ENCODE results near the gene TMEM39B. TPM values are rescaled to one million over a fixed set of nuclear protein-coding genes. Genes with fewer than 3 reads are reported as not detected.

The TMEM39B gene
- total and polyA plus RNA-seq, 2 donors (not counting 1 experiment from before 2014, with no cell fraction given), result 7.9 to 11.1 TPM

DNA sequence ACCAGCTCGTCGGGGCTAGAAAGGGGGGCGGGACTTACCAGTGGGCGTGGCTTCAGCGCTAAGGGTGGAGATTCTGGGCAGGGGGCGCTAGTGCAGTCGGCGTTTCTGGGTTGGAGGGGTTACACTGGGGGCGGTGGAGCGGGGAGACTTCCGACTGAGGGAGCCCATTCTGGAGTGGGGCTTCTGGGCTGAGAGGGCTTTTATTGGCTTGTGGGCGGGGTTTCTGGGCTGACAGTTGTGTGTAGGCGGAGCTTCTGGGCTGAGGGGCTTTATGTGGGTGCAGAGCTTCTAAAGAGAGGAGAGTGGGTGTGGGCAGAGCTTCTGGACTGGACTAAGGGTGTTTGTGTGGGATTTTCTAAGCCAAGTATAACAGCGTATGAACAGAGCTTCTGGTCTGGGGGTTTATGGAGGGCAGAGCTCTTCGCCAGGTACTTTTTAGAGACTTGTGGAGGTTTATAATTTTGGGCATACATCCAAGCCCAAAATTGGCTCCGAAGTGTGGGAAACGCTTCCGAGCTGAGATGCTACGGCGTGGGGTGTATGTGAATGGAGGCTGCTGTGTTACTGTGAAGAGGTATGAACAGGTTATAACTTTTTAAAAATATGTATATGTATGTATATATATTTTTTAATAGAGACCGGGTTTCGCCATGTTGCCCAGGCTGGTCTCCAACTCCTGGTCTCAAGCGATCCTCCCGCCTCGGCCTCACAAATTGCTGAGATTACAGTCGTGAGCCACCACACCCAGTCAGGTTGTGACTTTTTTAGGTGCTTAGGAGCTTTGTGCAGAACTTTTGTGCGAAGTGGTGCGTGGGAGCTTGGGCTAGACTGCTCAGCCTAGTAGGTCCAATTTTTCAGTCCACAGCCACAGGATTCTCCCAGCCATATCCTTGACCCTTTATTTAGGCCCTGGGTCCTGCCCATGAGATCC, 825 bp downstream of the TMEM39B start:
- no peak for TF ChIP-seq EZH2 (IDR thresholded peaks at IDR 0.05; ENCODE audit: low read length, missing control alignments)
- TF ChIP-seq, protein P1, sequence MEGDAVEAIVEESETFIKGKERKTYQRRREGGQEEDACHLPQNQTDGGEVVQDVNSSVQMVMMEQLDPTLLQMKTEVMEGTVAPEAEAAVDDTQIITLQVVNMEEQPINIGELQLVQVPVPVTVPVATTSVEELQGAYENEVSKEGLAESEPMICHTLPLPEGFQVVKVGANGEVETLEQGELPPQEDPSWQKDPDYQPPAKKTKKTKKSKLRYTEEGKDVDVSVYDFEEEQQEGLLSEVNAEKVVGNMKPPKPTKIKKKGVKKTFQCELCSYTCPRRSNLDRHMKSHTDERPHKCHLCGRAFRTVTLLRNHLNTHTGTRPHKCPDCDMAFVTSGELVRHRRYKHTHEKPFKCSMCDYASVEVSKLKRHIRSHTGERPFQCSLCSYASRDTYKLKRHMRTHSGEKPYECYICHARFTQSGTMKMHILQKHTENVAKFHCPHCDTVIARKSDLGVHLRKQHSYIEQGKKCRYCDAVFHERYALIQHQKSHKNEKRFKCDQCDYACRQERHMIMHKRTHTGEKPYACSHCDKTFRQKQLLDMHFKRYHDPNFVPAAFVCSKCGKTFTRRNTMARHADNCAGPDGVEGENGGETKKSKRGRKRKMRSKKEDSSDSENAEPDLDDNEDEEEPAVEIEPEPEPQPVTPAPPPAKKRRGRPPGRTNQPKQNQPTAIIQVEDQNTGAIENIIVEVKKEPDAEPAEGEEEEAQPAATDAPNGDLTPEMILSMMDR (conservative IDR thresholded peaks at IDR 0.05 in 1 of 2, IDR thresholded peaks at IDR 0.05 in 1 of 2; ENCODE audit: low read depth in 1 of 2, low read length in 2 of 2), result peak in 1 of 2 donors; percentile 28
- H2AFZ ChIP-seq (ENCODE audit: low read length), result peak overlapping the region; percentile 21

DNA sequence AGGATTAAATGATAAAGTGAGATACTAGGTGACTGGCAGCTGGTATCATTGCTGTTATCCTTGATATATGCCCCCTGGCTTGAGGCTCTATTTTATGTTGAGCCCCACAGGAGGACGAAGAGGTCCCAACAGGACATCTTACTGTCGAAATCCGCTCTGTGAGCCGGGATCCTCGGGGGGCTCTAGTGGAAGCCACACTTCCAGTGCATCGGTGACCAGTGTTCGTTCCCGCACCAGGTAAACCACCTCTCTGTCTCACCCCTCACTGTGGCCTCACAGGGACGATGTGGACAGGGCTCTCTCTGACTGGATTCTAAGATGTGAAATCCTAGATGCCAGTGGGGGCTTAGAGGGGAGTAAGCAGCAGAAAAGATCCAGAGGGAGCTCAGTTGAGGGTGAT, 2.1 kb downstream of the TMEM39B start:
- no peak overlapping the region for H3K4me2 ChIP-seq (ENCODE audit: extremely low read depth, insufficient read depth, low read length)

More for the DNA sequence above, 825 bp downstream of the TMEM39B start:
- peak overlapping the region; percentile 86 for H3K9ac ChIP-seq (ENCODE audit: insufficient read depth, low read length)
- H3K4me3 ChIP-seq (replicated peaks in 1 of 4; ENCODE audit: control extremely low read depth in 1 of 4, insufficient read depth in 1 of 4, low read depth in 3 of 4, low read length in 4 of 4), result peak overlapping the region; percentile 79 to 86 (median 82)
- no peak for DNase-seq (ENCODE audit: low read depth in 2 of 2)
- peaks cover 7% of the 10 kb centered on the region for H3K4me1 ChIP-seq (ENCODE audit: control insufficient read depth, extremely low read depth, insufficient read depth, low read length)
- peaks cover 16% of the 10 kb centered on the region for H3K79me2 ChIP-seq (ENCODE audit: control insufficient read depth, insufficient read depth, low read length)
- peaks cover 16% of the 10 kb centered on the region for H3K36me3 ChIP-seq (ENCODE audit: control insufficient read depth, insufficient read depth, low read length)
- peak overlapping the region; percentile 86 for H3K27ac ChIP-seq (ENCODE audit: insufficient read depth, low read length)
- H3K27me3 ChIP-seq (ENCODE audit: control insufficient read depth, insufficient read depth, low read length), result no peaks in the 10 kb centered on the region
- H4K20me1 ChIP-seq (ENCODE audit: control insufficient read depth, extremely low read depth, insufficient read depth, low read length), result no peaks in the 10 kb centered on the region
- H3K9me3 ChIP-seq (ENCODE audit: control insufficient read depth, insufficient read depth, low read depth, low read length), result no peaks in the 10 kb centered on the region
- H3K4me2 ChIP-seq (ENCODE audit: extremely low read depth, insufficient read depth, low read length), result peak overlapping the region; percentile 87

DNA sequence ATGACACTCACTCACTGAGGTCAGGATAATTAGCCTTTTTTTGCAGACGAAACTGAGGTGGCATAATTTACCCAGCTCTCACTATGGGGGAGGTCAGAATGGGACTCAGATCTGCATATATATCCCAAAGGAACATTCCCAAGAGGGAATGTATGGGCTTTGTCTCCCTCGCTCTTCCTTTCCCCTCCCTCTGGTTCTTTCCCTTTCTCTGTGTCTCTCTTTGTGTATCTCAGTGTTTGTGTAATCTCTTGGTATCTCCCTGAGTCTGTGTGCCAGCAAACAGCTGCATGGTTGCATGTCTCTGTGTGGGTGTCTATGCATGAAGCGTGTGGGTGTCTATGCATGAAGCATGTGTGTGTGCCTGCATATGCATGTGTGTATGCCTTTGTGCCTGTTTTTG, 4.7 kb downstream of the TMEM39B start:
- Histone ChIP-seq H3K9ac (ENCODE audit: insufficient read depth, low read length) (no peak overlapping the region), H3K27me3 (ENCODE audit: control insufficient read depth, insufficient read depth, low read length) (no peaks in the 10 kb centered on the region), H3K4me2 (ENCODE audit: extremely low read depth, insufficient read depth, low read length) (no peak overlapping the region), H3K36me3 (ENCODE audit: control insufficient read depth, insufficient read depth, low read length) (peaks cover 16% of the 10 kb centered on the region), H2AFZ (ENCODE audit: low read length) (no peak overlapping the region), H3K27ac (ENCODE audit: insufficient read depth, low read length) (no peak overlapping the region), H3K79me2 (ENCODE audit: control insufficient read depth, insufficient read depth, low read length) (peaks cover 16% of the 10 kb centered on the region), H3K4me3 (replicated peaks in 1 of 4; ENCODE audit: control extremely low read depth in 1 of 4, insufficient read depth in 1 of 4, low read depth in 3 of 4, low read length in 4 of 4) (no peak overlapping the region), H4K20me1 (ENCODE audit: control insufficient read depth, extremely low read depth, insufficient read depth, low read length) (no peaks in the 10 kb centered on the region), H3K9me3 (ENCODE audit: control insufficient read depth, insufficient read depth, low read depth, low read length) (no peaks in the 10 kb centered on the region), H3K4me1 (ENCODE audit: control insufficient read depth, extremely low read depth, insufficient read depth, low read length) (peaks cover 2% of the 10 kb centered on the region)
- DNase-seq (ENCODE audit: low read depth in 2 of 2), result no peak
- TF ChIP-seq, protein P1 (conservative IDR thresholded peaks at IDR 0.05 in 1 of 2, IDR thresholded peaks at IDR 0.05 in 1 of 2; ENCODE audit: low read depth in 1 of 2, low read length in 2 of 2), result no peak

More for the DNA sequence above, 2.1 kb downstream of the TMEM39B start:
- TF ChIP-seq, protein P1 (conservative IDR thresholded peaks at IDR 0.05 in 1 of 2, IDR thresholded peaks at IDR 0.05 in 1 of 2; ENCODE audit: low read depth in 1 of 2, low read length in 2 of 2), result no peak
- TF ChIP-seq EZH2 (IDR thresholded peaks at IDR 0.05; ENCODE audit: low read length, missing control alignments), result no peak
- H3K79me2 ChIP-seq (ENCODE audit: control insufficient read depth, insufficient read depth, low read length), result peaks cover 16% of the 10 kb centered on the region
- H3K9ac ChIP-seq (ENCODE audit: insufficient read depth, low read length), result no peak overlapping the region
- H3K4me3 ChIP-seq (replicated peaks in 1 of 4; ENCODE audit: control extremely low read depth in 1 of 4, insufficient read depth in 1 of 4, low read depth in 3 of 4, low read length in 4 of 4), result no peak overlapping the region
- H3K36me3 ChIP-seq (ENCODE audit: control insufficient read depth, insufficient read depth, low read length), result peaks cover 16% of the 10 kb centered on the region
- H4K20me1 ChIP-seq (ENCODE audit: control insufficient read depth, extremely low read depth, insufficient read depth, low read length), result no peaks in the 10 kb centered on the region
- DNase-seq (ENCODE audit: low read depth in 2 of 2), result no peak
- no peaks in the 10 kb centered on the region for H3K27me3 ChIP-seq (ENCODE audit: control insufficient read depth, insufficient read depth, low read length)
- H3K4me1 ChIP-seq (ENCODE audit: control insufficient read depth, extremely low read depth, insufficient read depth, low read length), result peaks cover 7% of the 10 kb centered on the region
- no peaks in the 10 kb centered on the region for H3K9me3 ChIP-seq (ENCODE audit: control insufficient read depth, insufficient read depth, low read depth, low read length)
- no peak overlapping the region for H3K27ac ChIP-seq (ENCODE audit: insufficient read depth, low read length)
- H2AFZ ChIP-seq (ENCODE audit: low read length), result no peak overlapping the region
